ENCODE measurements around the gene PIEZO2.

The PIEZO2 gene

GRCh38 chr18:10872304-10872703, 277.1 kb downstream of the PIEZO2 start:
- H2BK5ac ChIP-seq (ENCODE audit: low read depth, low read length, poor library complexity): no peak overlapping the region
- no peak overlapping the region for H3K23ac ChIP-seq (ENCODE audit: low read length)
- no peak overlapping the region for H2BK120ac ChIP-seq (ENCODE audit: insufficient read depth, low read length, poor library complexity)
- no peaks in the 10 kb centered on the region for H3K27me3 ChIP-seq (ENCODE audit: insufficient read depth, low read length)
- H3K4me3 ChIP-seq (ENCODE audit: low read depth, low read length): no peak overlapping the region
- DNase-seq: no peak
- H3K79me1 ChIP-seq (ENCODE audit: low read length): no peaks in the 10 kb centered on the region
- H3K4ac ChIP-seq (ENCODE audit: low read depth, low read length): no peak overlapping the region
- H4K91ac ChIP-seq (ENCODE audit: low read depth, low read length): no peak overlapping the region
- H3K4me1 ChIP-seq (ENCODE audit: control insufficient read depth in 1 of 2, insufficient read depth in 2 of 2, low read length in 2 of 2): no peaks in the 10 kb centered on the region
- no peak overlapping the region for H3K4me2 ChIP-seq (ENCODE audit: low read length)
- no peaks in the 10 kb centered on the region for H3K36me3 ChIP-seq (ENCODE audit: control insufficient read depth in 1 of 2, insufficient read depth in 2 of 2, low read length in 2 of 2)
- no peak overlapping the region for H4K8ac ChIP-seq (ENCODE audit: low read depth, low read length)
- H2AFZ ChIP-seq (ENCODE audit: insufficient read depth, low read length, poor library complexity): no peak overlapping the region
- no peak overlapping the region for H3K27ac ChIP-seq (ENCODE audit: low read depth, low read length)
- no peak overlapping the region for H4K12ac ChIP-seq (ENCODE audit: low read depth, low read length)
- H2AK5ac ChIP-seq (ENCODE audit: low read length): no peak overlapping the region
- H2BK12ac ChIP-seq (ENCODE audit: low read length): no peak overlapping the region
- WGBS (ENCODE audit: extremely low coverage, insufficient coverage, insufficient read length): no CpG with 5 or more reads among the region's 5 CpGs
- H3K18ac ChIP-seq (ENCODE audit: low read length): no peak overlapping the region
- no peaks in the 10 kb centered on the region for H3K9me3 ChIP-seq (ENCODE audit: insufficient read depth, low read depth, low read length)
- H3K79me2 ChIP-seq (ENCODE audit: control insufficient read depth, insufficient read depth, low read length, poor library complexity): no peaks in the 10 kb centered on the region
- no peak overlapping the region for H3K9ac ChIP-seq (ENCODE audit: low read length)
- no peak overlapping the region for H3K14ac ChIP-seq (ENCODE audit: low read length)

DNA sequence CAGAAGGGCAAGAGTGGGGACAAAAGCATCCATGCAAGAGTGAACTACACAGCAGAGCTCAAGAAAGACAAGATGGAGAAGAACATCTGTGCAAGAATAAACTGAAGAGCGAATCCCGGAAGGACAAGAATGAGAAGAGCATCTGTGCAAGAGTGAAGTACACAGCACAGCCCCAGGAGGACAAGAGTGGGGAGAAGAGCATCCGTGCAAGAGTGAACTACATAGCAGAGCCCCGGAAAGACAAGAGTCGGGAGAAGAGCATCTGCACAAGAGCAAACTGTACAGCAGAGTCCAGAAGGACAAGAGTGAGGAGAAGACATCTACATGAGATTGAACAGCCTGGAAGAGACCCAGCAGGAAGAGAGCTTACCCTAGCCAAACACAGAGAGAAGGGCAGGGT, 284.6 kb downstream of the PIEZO2 start:
- no peak overlapping the region for H3K4me3 ChIP-seq (ENCODE audit: low read depth, low read length)
- H3K27me3 ChIP-seq (ENCODE audit: insufficient read depth, low read length): no peaks in the 10 kb centered on the region
- no peaks in the 10 kb centered on the region for H3K4me1 ChIP-seq (ENCODE audit: control insufficient read depth in 1 of 2, insufficient read depth in 2 of 2, low read length in 2 of 2)
- no peaks in the 10 kb centered on the region for H3K79me2 ChIP-seq (ENCODE audit: control insufficient read depth, insufficient read depth, low read length, poor library complexity)
- H3K27ac ChIP-seq (ENCODE audit: low read depth, low read length): no peak overlapping the region
- H4K12ac ChIP-seq (ENCODE audit: low read depth, low read length): no peak overlapping the region
- no peaks in the 10 kb centered on the region for H3K79me1 ChIP-seq (ENCODE audit: low read length)
- H4K91ac ChIP-seq (ENCODE audit: low read depth, low read length): no peak overlapping the region
- H4K8ac ChIP-seq (ENCODE audit: low read depth, low read length): no peak overlapping the region
- no peaks in the 10 kb centered on the region for H3K36me3 ChIP-seq (ENCODE audit: control insufficient read depth in 1 of 2, insufficient read depth in 2 of 2, low read length in 2 of 2)
- H3K4ac ChIP-seq (ENCODE audit: low read depth, low read length): no peak overlapping the region
- H3K9me3 ChIP-seq (ENCODE audit: insufficient read depth, low read depth, low read length): no peaks in the 10 kb centered on the region
- H3K9ac ChIP-seq (ENCODE audit: low read length): no peak overlapping the region
- no peak overlapping the region for H2AFZ ChIP-seq (ENCODE audit: insufficient read depth, low read length, poor library complexity)
- no peak for DNase-seq
- H2BK120ac ChIP-seq (ENCODE audit: insufficient read depth, low read length, poor library complexity): no peak overlapping the region
- no peak overlapping the region for H3K4me2 ChIP-seq (ENCODE audit: low read length)
- H3K23ac ChIP-seq (ENCODE audit: low read length): no peak overlapping the region
- no peak overlapping the region for H2BK5ac ChIP-seq (ENCODE audit: low read depth, low read length, poor library complexity)
- no peak overlapping the region for H2BK12ac ChIP-seq (ENCODE audit: low read length)
- no peak overlapping the region for H2AK5ac ChIP-seq (ENCODE audit: low read length)
- H3K14ac ChIP-seq (ENCODE audit: low read length): no peak overlapping the region
- WGBS (ENCODE audit: extremely low coverage, insufficient coverage, insufficient read length): no CpG with 5 or more reads among the region's 5 CpGs
- no peak overlapping the region for H3K18ac ChIP-seq (ENCODE audit: low read length)

GRCh38 chr18:10863026-10863425, 286.3 kb downstream of the PIEZO2 start:
- H3K27me3 ChIP-seq (ENCODE audit: insufficient read depth, low read length): no peaks in the 10 kb centered on the region
- H2BK120ac ChIP-seq (ENCODE audit: insufficient read depth, low read length, poor library complexity): no peak overlapping the region
- no peaks in the 10 kb centered on the region for H3K36me3 ChIP-seq (ENCODE audit: control insufficient read depth in 1 of 2, insufficient read depth in 2 of 2, low read length in 2 of 2)
- H4K91ac ChIP-seq (ENCODE audit: low read depth, low read length): no peak overlapping the region
- no peak for DNase-seq
- H3K9ac ChIP-seq (ENCODE audit: low read length): no peak overlapping the region
- no peaks in the 10 kb centered on the region for H3K79me2 ChIP-seq (ENCODE audit: control insufficient read depth, insufficient read depth, low read length, poor library complexity)
- no peak overlapping the region for H4K12ac ChIP-seq (ENCODE audit: low read depth, low read length)
- no peak overlapping the region for H4K8ac ChIP-seq (ENCODE audit: low read depth, low read length)
- H3K4me3 ChIP-seq (ENCODE audit: low read depth, low read length): no peak overlapping the region
- no peak overlapping the region for H3K18ac ChIP-seq (ENCODE audit: low read length)
- H3K9me3 ChIP-seq (ENCODE audit: insufficient read depth, low read depth, low read length): no peaks in the 10 kb centered on the region
- H3K14ac ChIP-seq (ENCODE audit: low read length): no peak overlapping the region
- no peak overlapping the region for H3K4me2 ChIP-seq (ENCODE audit: low read length)
- no peaks in the 10 kb centered on the region for H3K79me1 ChIP-seq (ENCODE audit: low read length)
- WGBS (ENCODE audit: extremely low coverage, insufficient coverage, insufficient read length): no CpG with 5 or more reads among the region's 2 CpGs
- no peak overlapping the region for H2AFZ ChIP-seq (ENCODE audit: insufficient read depth, low read length, poor library complexity)
- no peak overlapping the region for H3K23ac ChIP-seq (ENCODE audit: low read length)
- H2BK5ac ChIP-seq (ENCODE audit: low read depth, low read length, poor library complexity): no peak overlapping the region
- no peak overlapping the region for H2AK5ac ChIP-seq (ENCODE audit: low read length)
- no peaks in the 10 kb centered on the region for H3K4me1 ChIP-seq (ENCODE audit: control insufficient read depth in 1 of 2, insufficient read depth in 2 of 2, low read length in 2 of 2)
- H2BK12ac ChIP-seq (ENCODE audit: low read length): no peak overlapping the region
- no peak overlapping the region for H3K4ac ChIP-seq (ENCODE audit: low read depth, low read length)
- no peak overlapping the region for H3K27ac ChIP-seq (ENCODE audit: low read depth, low read length)

- H2BK120ac ChIP-seq (ENCODE audit: insufficient read depth, low read length, poor library complexity): no peak overlapping the region
- H3K79me2 ChIP-seq (ENCODE audit: control insufficient read depth, insufficient read depth, low read length, poor library complexity): no peaks in the 10 kb centered on the region
- no peak overlapping the region for H4K12ac ChIP-seq (ENCODE audit: low read depth, low read length)
- H3K14ac ChIP-seq (ENCODE audit: low read length): no peak overlapping the region
- H4K8ac ChIP-seq (ENCODE audit: low read depth, low read length): no peak overlapping the region
- WGBS (ENCODE audit: extremely low coverage, insufficient coverage, insufficient read length): no CpG with 5 or more reads among the region's 6 CpGs
- no peak overlapping the region for H2BK12ac ChIP-seq (ENCODE audit: low read length)
- H2AK5ac ChIP-seq (ENCODE audit: low read length): no peak overlapping the region
- no peak overlapping the region for H3K9ac ChIP-seq (ENCODE audit: low read length)
- H3K79me1 ChIP-seq (ENCODE audit: low read length): no peaks in the 10 kb centered on the region
- no peak for DNase-seq
- H4K91ac ChIP-seq (ENCODE audit: low read depth, low read length): no peak overlapping the region
- H2AFZ ChIP-seq (ENCODE audit: insufficient read depth, low read length, poor library complexity): no peak overlapping the region
- no peaks in the 10 kb centered on the region for H3K9me3 ChIP-seq (ENCODE audit: insufficient read depth, low read depth, low read length)
- H3K18ac ChIP-seq (ENCODE audit: low read length): no peak overlapping the region
- H3K27me3 ChIP-seq (ENCODE audit: insufficient read depth, low read length): no peaks in the 10 kb centered on the region
- H3K4me3 ChIP-seq (ENCODE audit: low read depth, low read length): no peak overlapping the region
- H3K4me1 ChIP-seq (ENCODE audit: control insufficient read depth in 1 of 2, insufficient read depth in 2 of 2, low read length in 2 of 2): no peaks in the 10 kb centered on the region
- no peak overlapping the region for H2BK5ac ChIP-seq (ENCODE audit: low read depth, low read length, poor library complexity)
- no peak overlapping the region for H3K4me2 ChIP-seq (ENCODE audit: low read length)
- no peak overlapping the region for H3K23ac ChIP-seq (ENCODE audit: low read length)
- H3K27ac ChIP-seq (ENCODE audit: low read depth, low read length): no peak overlapping the region
- H3K36me3 ChIP-seq (ENCODE audit: control insufficient read depth in 1 of 2, insufficient read depth in 2 of 2, low read length in 2 of 2): no peaks in the 10 kb centered on the region
- H3K4ac ChIP-seq (ENCODE audit: low read depth, low read length): no peak overlapping the region
These were observed 288.4 kb downstream of the PIEZO2 start for GRCh38 chr18:10860928-10861327.
